Hair follicle dermal papilla cell (primary cell): Measurements from ENCODE around the gene FSCN2. TPM values are rescaled to one million over a fixed set of nuclear protein-coding genes. Genes with fewer than 3 reads are reported as not detected.

Experiments
- small RNA-seq: library from RNA; depleted of rRNA; stranded (forward); fragments of <200 nt; gene quantifications from one replicate; pipeline ENCODE3, GENCODE V24; 2012
- total RNA-seq: library from RNA; depleted of rRNA; stranded (reverse); fragments of >200 nt; gene quantifications from 2 replicates; pipeline ENCODE4 v1.2.3, GENCODE V29; 2012

The FSCN2 gene, protein sequence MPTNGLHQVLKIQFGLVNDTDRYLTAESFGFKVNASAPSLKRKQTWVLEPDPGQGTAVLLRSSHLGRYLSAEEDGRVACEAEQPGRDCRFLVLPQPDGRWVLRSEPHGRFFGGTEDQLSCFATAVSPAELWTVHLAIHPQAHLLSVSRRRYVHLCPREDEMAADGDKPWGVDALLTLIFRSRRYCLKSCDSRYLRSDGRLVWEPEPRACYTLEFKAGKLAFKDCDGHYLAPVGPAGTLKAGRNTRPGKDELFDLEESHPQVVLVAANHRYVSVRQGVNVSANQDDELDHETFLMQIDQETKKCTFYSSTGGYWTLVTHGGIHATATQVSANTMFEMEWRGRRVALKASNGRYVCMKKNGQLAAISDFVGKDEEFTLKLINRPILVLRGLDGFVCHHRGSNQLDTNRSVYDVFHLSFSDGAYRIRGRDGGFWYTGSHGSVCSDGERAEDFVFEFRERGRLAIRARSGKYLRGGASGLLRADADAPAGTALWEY
- total RNA-seq = 8.9 and 10.0 TPM in 2 replicates

GRCh38 chr17:81527591-81528383, at the start of gene FSCN2:
Gene FSCN2 (plus strand): TSS chr17:81528377. CDS start chr17:81528532, 155 bp downstream.

DNA sequence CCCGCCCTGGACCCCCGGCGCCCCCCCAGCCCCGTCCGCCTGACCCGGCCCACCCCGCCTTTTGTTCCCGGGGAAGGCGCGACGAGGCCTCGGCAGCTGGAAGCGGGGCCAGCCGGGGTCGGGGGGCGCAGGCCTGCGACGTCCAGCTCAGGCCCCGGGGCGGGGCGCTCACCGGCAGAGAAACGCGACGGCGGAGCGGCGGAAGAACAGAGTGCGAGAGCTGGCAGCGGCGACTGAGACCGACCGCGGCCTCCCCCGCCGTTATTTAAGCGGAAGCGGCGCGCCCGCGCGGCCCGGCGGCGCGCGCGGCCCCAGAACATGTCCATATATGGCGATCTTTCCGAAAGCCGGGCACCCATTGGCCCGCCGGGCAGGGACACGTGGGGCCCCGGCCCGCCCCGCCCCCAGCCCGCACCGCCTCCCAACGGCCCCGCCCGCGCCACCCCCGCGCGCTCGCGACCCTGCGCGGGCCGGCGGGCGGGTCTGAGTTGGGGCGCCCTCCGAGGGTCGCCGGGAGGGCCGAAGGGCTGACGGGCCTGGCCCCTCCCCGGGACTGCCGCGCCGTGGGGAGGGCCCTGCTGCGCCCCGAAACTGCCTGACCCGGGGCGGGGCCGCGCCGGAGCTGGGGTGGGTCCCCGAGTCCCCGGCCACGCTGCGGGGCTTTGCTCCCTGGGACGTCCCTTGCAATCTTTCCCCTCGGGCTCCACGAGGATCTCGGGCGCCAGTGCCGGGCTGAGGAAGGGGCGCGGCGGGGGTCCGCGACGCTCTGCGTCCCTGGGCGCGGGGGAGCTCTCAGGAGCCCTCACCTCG, 15.4 kb upstream of the FSCN2 start, which contains the start of gene ACTG1:
TSS of gene ACTG1 (minus strand) at position 238 of the 810 bp plus-strand sequence. CDS start 445 bp downstream, outside the sequence.

DNA sequence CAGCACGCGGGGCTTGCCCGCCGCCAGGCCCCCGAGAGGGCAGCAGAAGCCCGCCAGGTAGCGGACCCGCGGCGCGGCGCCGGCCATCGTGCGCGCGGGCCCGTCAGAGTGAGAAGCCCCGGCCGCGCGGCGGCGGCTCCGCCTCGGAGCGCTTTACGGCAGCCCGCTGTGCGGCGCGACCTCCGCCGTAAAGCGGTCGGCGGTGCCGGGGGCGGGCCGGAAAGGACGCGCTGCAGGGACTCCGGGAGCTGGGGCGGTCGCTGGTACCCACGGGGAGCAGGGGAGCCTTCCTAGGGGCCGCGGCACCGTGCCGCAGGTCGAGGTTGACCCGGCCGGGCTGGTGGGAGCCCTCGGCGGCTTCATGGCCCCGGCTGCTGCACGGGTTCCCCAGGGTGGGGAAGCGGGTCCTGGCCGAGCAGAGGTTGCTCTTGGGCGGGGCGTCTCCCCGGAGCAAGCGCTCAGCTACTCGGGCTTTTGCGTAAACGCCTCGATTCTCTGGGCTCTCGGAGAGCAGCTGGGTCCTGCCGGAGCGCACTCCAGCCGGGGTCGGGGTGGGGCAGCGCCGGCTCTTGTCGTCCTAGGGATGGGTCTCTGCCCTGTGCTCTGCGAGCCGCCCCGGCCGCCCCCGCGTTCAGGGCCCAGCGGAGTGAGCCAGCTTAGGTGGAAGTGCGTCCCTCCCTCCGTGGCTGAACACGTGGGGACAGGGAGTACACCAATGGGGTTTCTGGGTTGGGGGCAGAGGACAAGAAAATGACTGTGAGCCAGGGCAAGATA, 24.3 kb downstream of the FSCN2 start, which contains the start of gene FAAP100:
TSS of gene FAAP100 (minus strand) at position 110 of the 774 bp plus-strand sequence. CDS start at position 87, 23 bp downstream.

Small RNA genes lying within 50 kb of the gene (small RNA-seq; reads per million reads assigned to genes)
- not detected for gene RF00019

Other genes starting within 250 kb of the FSCN2 start
- gene SLC38A10, start 233.1 kb upstream of the FSCN2 start, total RNA-seq = 60.6 and 64.4 TPM in 2 replicates
- 16.3 and 25.5 TPM in 2 replicates for gene BAHCC1, start 132.9 kb upstream of the FSCN2 start, total RNA-seq
- 20,946 and 30,159 TPM in 2 replicates for gene ACTG1, start 15.6 kb upstream of the FSCN2 start, total RNA-seq
- 37.2 and 45.6 TPM in 2 replicates for gene FAAP100, start 24.0 kb downstream of the FSCN2 start, total RNA-seq
- gene NPLOC4, start 108.7 kb downstream of the FSCN2 start, total RNA-seq = 80.4 and 97.5 TPM in 2 replicates
- gene TSPAN10, start 108.8 kb downstream of the FSCN2 start, total RNA-seq = 1.9 TPM in 2 replicates
- not detected in 2 replicates for gene PDE6G, start 128.2 kb downstream of the FSCN2 start, total RNA-seq
- gene OXLD1, start 138.2 kb downstream of the FSCN2 start, total RNA-seq = 19.8 and 25.6 TPM in 2 replicates
- gene CCDC137, start 138.4 kb downstream of the FSCN2 start, total RNA-seq = 4.9 and 6.8 TPM in 2 replicates
- gene ARL16, start 155.4 kb downstream of the FSCN2 start, total RNA-seq = 28.9 and 35.6 TPM in 2 replicates
- gene HGS, start 155.6 kb downstream of the FSCN2 start, total RNA-seq = 107 and 114 TPM in 2 replicates
- gene MRPL12, start 175.0 kb downstream of the FSCN2 start, total RNA-seq = 10.1 and 12.3 TPM in 2 replicates
- gene SLC25A10, start 183.9 kb downstream of the FSCN2 start, total RNA-seq = 5.6 and 9.4 TPM in 2 replicates